ENCODE results near the gene WFDC5.

- no peak for TF ChIP-seq CTCF (conservative IDR thresholded peaks at IDR 0.05)
- no peak for TF ChIP-seq ZFX (IDR thresholded peaks at IDR 0.05)
These were observed 17.4 kb downstream of the WFDC5 start for GRCh38 chr20:45097485-45098102.

All from C4-2B (cell line).